Measurements from ENCODE around the gene SUN2. TPM values are rescaled to one million over a fixed set of nuclear protein-coding genes. Genes with fewer than 3 reads are reported as not detected.

SUN2 gene
- total and polyA plus RNA-seq, 2 donors (not counting 3 experiments of a cell fraction or from before 2014, with no cell fraction given) = 76.7 to 133 TPM

DNA sequence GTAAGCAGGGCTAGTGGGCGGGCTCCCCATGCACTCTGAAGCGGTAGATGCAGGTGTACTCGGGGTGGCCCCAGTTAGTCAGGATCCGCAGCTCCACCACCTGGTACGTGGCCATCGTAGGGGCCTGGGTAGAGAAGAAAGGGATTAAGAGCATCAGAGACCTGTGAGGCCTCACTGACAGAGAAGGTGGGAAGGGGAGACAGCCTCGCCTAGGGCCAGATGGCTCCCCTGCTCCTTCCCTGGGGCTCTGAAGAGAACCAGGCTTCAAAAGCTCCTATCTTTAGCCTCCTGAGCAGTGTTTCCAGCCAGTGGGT, 19.6 kb downstream of the SUN2 start:
- ChIA-PET POLR2A (no interaction called here), CTCF (interaction anchor here (0.6 to 2.4 kb wide), 2 partner anchors 11 to 12 kb away, joined by 3 to 8 read pairs; no protein-coding TSS in a partner anchor)
- no peak for TF ChIP-seq JUN (IDR thresholded peaks at IDR 0.05; ENCODE audit: borderline replicate concordance, insufficient read depth, insufficient read length, low read depth)
- TF ChIP-seq POLR2AphosphoS5 (IDR thresholded peaks at IDR 0.05; ENCODE audit: insufficient read depth, low read depth, low read length) = no peak
- TF ChIP-seq EZH2 (IDR thresholded peaks at IDR 0.05; ENCODE audit: borderline replicate concordance, low read depth, low read length, severe bottlenecking) = no peak
- TF ChIP-seq POLR2A (IDR thresholded peaks at IDR 0.05; ENCODE audit: low read depth, low read length) = no peak
- TF ChIP-seq CTCF (IDR thresholded peaks at IDR 0.05; ENCODE audit: extremely low read depth in 1 of 2, insufficient read depth in 1 of 2, low read depth in 1 of 2, low read length in 2 of 2) = no peak
- no peak for TF ChIP-seq FOS (IDR thresholded peaks at IDR 0.05; ENCODE audit: borderline replicate concordance, insufficient read depth, low read length)
- TF ChIP-seq, protein P1, sequence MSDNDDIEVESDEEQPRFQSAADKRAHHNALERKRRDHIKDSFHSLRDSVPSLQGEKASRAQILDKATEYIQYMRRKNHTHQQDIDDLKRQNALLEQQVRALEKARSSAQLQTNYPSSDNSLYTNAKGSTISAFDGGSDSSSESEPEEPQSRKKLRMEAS (IDR thresholded peaks at IDR 0.05; ENCODE audit: insufficient read depth, insufficient read length) = no peak
- TF ChIP-seq GATA2 (IDR thresholded peaks at IDR 0.05; ENCODE audit: insufficient read depth, insufficient read length, low read depth, low read length) = no peak
- Histone ChIP-seq H3K4me3 (replicated peaks in 1 of 3; ENCODE audit: insufficient read depth in 1 of 3, low read depth in 1 of 3, low read length in 3 of 3) (no peak overlapping the region), H3K9ac (replicated peaks; ENCODE audit: extremely low read depth, insufficient read depth, low read length) (no peak overlapping the region), H2AFZ (ENCODE audit: low read depth, low read length) (no peak overlapping the region), H4K20me1 (replicated peaks; ENCODE audit: control insufficient read depth, extremely low read depth, insufficient read depth, low read length) (no peaks in the 10 kb centered on the region), H3K79me2 (ENCODE audit: control insufficient read depth, insufficient read depth, low read length) (no peaks in the 10 kb centered on the region), H3K4me2 (ENCODE audit: insufficient read depth, low read length) (no peak overlapping the region), H3K27ac (ENCODE audit: insufficient read depth, low read depth, low read length) (no peak overlapping the region), H3K4me1 (ENCODE audit: control insufficient read depth, extremely low read depth, insufficient read depth, low read length) (no peaks in the 10 kb centered on the region), H3K27me3 (ENCODE audit: control insufficient read depth in 2 of 2, insufficient read depth in 2 of 2, low read length in 2 of 2) (no peaks in the 10 kb centered on the region), H3K9me1 (replicated peaks; ENCODE audit: control insufficient read depth, extremely low read depth, insufficient read depth, low read length) (no peaks in the 10 kb centered on the region), H3K9me3 (replicated peaks; ENCODE audit: control insufficient read depth, insufficient read depth, low read length) (no peaks in the 10 kb centered on the region), H3K36me3 (ENCODE audit: control insufficient read depth in 2 of 2, extremely low read depth in 1 of 2, insufficient read depth in 2 of 2, low read length in 2 of 2) (peaks cover 11 to 61% of the 10 kb centered on the region in 2 experiments)
- DNase-seq (ENCODE audit: low read depth, low spot score) (no peak), FAIRE-seq (no peak)
- dilution Hi-C loops (cut with MboI; ENCODE audit: extremely low pct_ligation_motif_present, low sequenced_read_pairs) (no loop called here), intact Hi-C loops (cut with micrococcal nuclease) (no loop called here)
- BruUV-seq (replicated peaks) = no TSS peak
